Neural cell (in vitro differentiated cells): ENCODE results near the gene AGTPBP1. TPM values are rescaled to one million over a fixed set of nuclear protein-coding genes. Genes with fewer than 3 reads are reported as not detected.

Experiments used
- H2AFZ ChIP-seq: fragments of 200-600, 300-800 bp; sonication (generic), shearing (Covaris generic); 2 replicates; pipeline ENCODE4 v1.6.0; 2014; ENCODE audit warnings: low read depth, mild to moderate bottlenecking, antibody characterized with exemption, low read length, moderate library complexity
- H3F3A ChIP-seq: fragments of 200-600 bp; shearing (Covaris generic); 2 replicates; pipeline ENCODE4 v1.6.1; 2016; ENCODE audit warnings: mild to moderate bottlenecking, moderate library complexity, mixed read lengths, antibody characterized with exemption, low read length; ENCODE audit not compliant: insufficient read depth, poor library complexity, severe bottlenecking
- H3K27ac ChIP-seq: fragments of 200-600, 300-800 bp; sonication (generic), shearing (Covaris generic); 2 replicates; pipeline ENCODE4 v1.5.1; 2014; ENCODE audit warnings: mild to moderate bottlenecking, low read length, moderate library complexity
- H3K27me3 ChIP-seq: fragments of 300-800, 200-600 bp; sonication (generic), shearing (Covaris generic); 2 replicates; pipeline ENCODE4 v1.6.0; 2014; ENCODE audit warnings: mild to moderate bottlenecking, low read depth, low read length, moderate library complexity; ENCODE audit not compliant: insufficient read depth
- H3K36me3 ChIP-seq: fragments of 300-800, 200-600 bp; sonication (generic), shearing (Covaris generic); 2 replicates; pipeline ENCODE4 v1.5.1; 2014; ENCODE audit warnings: mild to moderate bottlenecking, antibody characterized with exemption, low read length, moderate library complexity; ENCODE audit not compliant: insufficient read depth
- H3K4me2 ChIP-seq: fragments of 300-800, 200-600 bp; sonication (generic), shearing (Covaris generic); 2 replicates; pipeline ENCODE4 v1.6.0; 2014; ENCODE audit warnings: mild to moderate bottlenecking, low read length
- H3K4me3 ChIP-seq: fragments of 300-800, 200-600 bp; sonication (generic), shearing (Covaris generic); 2 replicates; pipeline ENCODE4 v1.5.1; 2014; ENCODE audit warnings: mild to moderate bottlenecking, low read length, moderate library complexity
- H3K79me2 ChIP-seq: fragments of 200-600 bp; shearing (Covaris generic); replicated peaks from 2 replicates; pipeline ENCODE4 v1.6.0; 2014; ENCODE audit warnings: mild to moderate bottlenecking, low read length, moderate library complexity; ENCODE audit not compliant: insufficient read depth
- H3K9ac ChIP-seq: fragments of 300-800, 200-600 bp; sonication (generic), shearing (Covaris generic); 2 replicates; pipeline ENCODE4 v1.6.1; 2016; ENCODE audit warnings: mild to moderate bottlenecking, low read length, mixed read lengths
- H3K9me2 ChIP-seq: fragments of 200-600 bp; shearing (Covaris generic); 2 replicates; pipeline ENCODE4 v1.6.1; 2016; ENCODE audit warnings: mild to moderate bottlenecking, low read length, mixed read lengths; ENCODE audit not compliant: insufficient read depth
- H3K9me3 ChIP-seq: fragments of 200-600, 300-800 bp; sonication (generic), shearing (Covaris generic); 2 replicates; pipeline ENCODE4 v1.6.1; 2016; ENCODE audit warnings: mild to moderate bottlenecking, mixed run types, low read length, moderate library complexity, mixed read lengths
- H4K20me1 ChIP-seq: fragments of 200-600 bp; shearing (Covaris generic); 2 replicates; pipeline ENCODE4 v1.6.1; 2016; ENCODE audit warnings: mild to moderate bottlenecking, mixed run types; ENCODE audit not compliant: insufficient read depth
- CTCF ChIP-seq: fragments of 450-650 bp; IDR thresholded peaks from 2 replicates; pipeline ENCODE4 v1.5.1; 2014; ENCODE audit warnings: antibody characterized with exemption, mild to moderate bottlenecking, moderate library complexity; ENCODE audit not compliant: poor library complexity, severe bottlenecking
- EP300 ChIP-seq: fragments of 450-650 bp; conservative IDR thresholded peaks from 2 replicates; pipeline ENCODE4 v1.6.1; 2014; ENCODE audit warnings: antibody characterized with exemption, mild to moderate bottlenecking, moderate library complexity; ENCODE audit not compliant: poor library complexity, severe bottlenecking
- EZH2 ChIP-seq: fragments of 200-600, 300-800 bp; shearing (Covaris generic), sonication (generic); IDR thresholded peaks from 2 replicates; pipeline ENCODE4 v1.6.1; 2014; ENCODE audit warnings: antibody characterized with exemption, low read length, borderline replicate concordance, mild to moderate bottlenecking; ENCODE audit not compliant: insufficient read depth, poor library complexity, severe bottlenecking
- MXI1 ChIP-seq: fragments of 450-650 bp; conservative IDR thresholded peaks from 2 replicates; pipeline ENCODE4 v1.6.1; 2014; ENCODE audit warnings: antibody characterized with exemption, mild to moderate bottlenecking; ENCODE audit not compliant: poor library complexity, severe bottlenecking
- POLR2AphosphoS5 ChIP-seq: IDR thresholded peaks from 2 replicates; pipeline ENCODE4 v1.6.1; 2012
- RAD21 ChIP-seq: fragments of 450-650 bp; conservative IDR thresholded peaks from 2 replicates; pipeline ENCODE4 v1.6.1; 2014; ENCODE audit warnings: antibody characterized with exemption, mild to moderate bottlenecking, moderate library complexity
- REST ChIP-seq: IDR thresholded peaks from 2 replicates; pipeline ENCODE4 v1.6.1; 2012; ENCODE audit warnings: borderline replicate concordance
- SMC3 ChIP-seq: fragments of 450-650 bp; conservative IDR thresholded peaks from 2 replicates; pipeline ENCODE4 v1.6.1; 2014; ENCODE audit warnings: antibody characterized with exemption, mild to moderate bottlenecking, moderate library complexity; ENCODE audit not compliant: poor library complexity
- TAF1 ChIP-seq: IDR thresholded peaks from 2 replicates; pipeline ENCODE4 v1.6.1; 2012; ENCODE audit warnings: low read depth
- polyA plus RNA-seq: library from polyadenylated mRNA; depleted of rRNA; stranded (reverse); fragments of >200 nt; gene quantifications from 2 replicates; pipeline ENCODE4 v1.2.3, GENCODE V29; 2014

AGTPBP1 gene
- polyA plus RNA-seq, 1 donor from 2014 or later = 90.7 TPM

GRCh38 chr9:85528607-85529006, 213.1 kb downstream of the AGTPBP1 start:
- H3F3A ChIP-seq = no peaks in the 10 kb centered on the region
- H3K27me3 ChIP-seq = no peaks in the 10 kb centered on the region
- H3K79me2 ChIP-seq = no peaks in the 10 kb centered on the region
- H3K27ac ChIP-seq = no peak overlapping the region
- H4K20me1 ChIP-seq = no peaks in the 10 kb centered on the region
- no peaks in the 10 kb centered on the region for H3K9me3 ChIP-seq
- H3K4me3 ChIP-seq = no peak overlapping the region
- no peak for TF ChIP-seq EP300
- no peak for TF ChIP-seq TAF1
- TF ChIP-seq REST = no peak
- no peak for TF ChIP-seq RAD21
- no peak for TF ChIP-seq CTCF
- no peak for TF ChIP-seq EZH2
- TF ChIP-seq MXI1 = no peak
- TF ChIP-seq POLR2AphosphoS5 = no peak
- no peak for TF ChIP-seq SMC3
- no peak overlapping the region for H2AFZ ChIP-seq
- no peaks in the 10 kb centered on the region for H3K9me2 ChIP-seq
- no peak overlapping the region for H3K4me2 ChIP-seq
- no peak overlapping the region for H3K9ac ChIP-seq
- no peaks in the 10 kb centered on the region for H3K36me3 ChIP-seq

GRCh38 chr9:85528142-85528541, 213.6 kb downstream of the AGTPBP1 start:
- TF ChIP-seq REST (no peak), CTCF (no peak), RAD21 (no peak), EP300 (no peak), POLR2AphosphoS5 (no peak), TAF1 (no peak), EZH2 (no peak), SMC3 (no peak), MXI1 (no peak)
- Histone ChIP-seq H3K9me2 (no peaks in the 10 kb centered on the region), H3K4me2 (no peak overlapping the region), H3K4me3 (no peak overlapping the region), H3K79me2 (no peaks in the 10 kb centered on the region), H3F3A (no peaks in the 10 kb centered on the region), H3K27me3 (peaks cover 3% of the 10 kb centered on the region), H3K27ac (no peak overlapping the region), H3K9me3 (no peaks in the 10 kb centered on the region), H3K9ac (no peak overlapping the region), H3K36me3 (no peaks in the 10 kb centered on the region), H2AFZ (no peak overlapping the region), H4K20me1 (no peaks in the 10 kb centered on the region)
